ENCODE results near the gene PMS2.
"Not testable (repeated sequence)": the region's sequence is repeated elsewhere in the genome, so short reads cannot be mapped to it uniquely, and the experiment has no call there.

DNA sequence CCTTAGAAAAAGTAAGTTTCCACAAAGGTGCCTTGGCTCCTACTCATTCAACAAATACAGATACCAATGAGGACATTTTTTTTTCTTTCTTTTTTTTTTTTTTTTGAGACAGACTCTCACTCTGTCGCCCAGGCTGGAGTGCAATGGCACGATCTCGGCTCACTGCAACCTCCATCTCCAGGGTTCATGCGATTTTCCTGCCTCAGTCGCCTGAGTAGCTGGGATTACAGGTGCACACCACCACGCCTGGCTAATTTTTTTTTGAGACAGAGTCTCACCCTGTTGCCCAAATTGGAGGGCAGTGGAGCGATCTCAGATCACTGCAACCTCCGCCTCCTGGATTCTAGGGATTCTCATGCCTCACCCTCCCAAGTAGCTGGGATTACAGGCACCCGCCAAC lies 42.3 kb upstream of the PMS2 start:
- TF ChIP-seq, protein P1, sequence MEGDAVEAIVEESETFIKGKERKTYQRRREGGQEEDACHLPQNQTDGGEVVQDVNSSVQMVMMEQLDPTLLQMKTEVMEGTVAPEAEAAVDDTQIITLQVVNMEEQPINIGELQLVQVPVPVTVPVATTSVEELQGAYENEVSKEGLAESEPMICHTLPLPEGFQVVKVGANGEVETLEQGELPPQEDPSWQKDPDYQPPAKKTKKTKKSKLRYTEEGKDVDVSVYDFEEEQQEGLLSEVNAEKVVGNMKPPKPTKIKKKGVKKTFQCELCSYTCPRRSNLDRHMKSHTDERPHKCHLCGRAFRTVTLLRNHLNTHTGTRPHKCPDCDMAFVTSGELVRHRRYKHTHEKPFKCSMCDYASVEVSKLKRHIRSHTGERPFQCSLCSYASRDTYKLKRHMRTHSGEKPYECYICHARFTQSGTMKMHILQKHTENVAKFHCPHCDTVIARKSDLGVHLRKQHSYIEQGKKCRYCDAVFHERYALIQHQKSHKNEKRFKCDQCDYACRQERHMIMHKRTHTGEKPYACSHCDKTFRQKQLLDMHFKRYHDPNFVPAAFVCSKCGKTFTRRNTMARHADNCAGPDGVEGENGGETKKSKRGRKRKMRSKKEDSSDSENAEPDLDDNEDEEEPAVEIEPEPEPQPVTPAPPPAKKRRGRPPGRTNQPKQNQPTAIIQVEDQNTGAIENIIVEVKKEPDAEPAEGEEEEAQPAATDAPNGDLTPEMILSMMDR (IDR thresholded peaks at IDR 0.05; ENCODE audit: low read depth, low read length, poor library complexity, severe bottlenecking): not testable (repeated sequence)
- not testable (repeated sequence) for TF ChIP-seq EZH2phosphoT487 (IDR thresholded peaks at IDR 0.05; ENCODE audit: borderline replicate concordance, low read length)
